HepG2 (cell line): ENCODE measurements around the gene APBB2. TPM values are rescaled to one million over a fixed set of nuclear protein-coding genes. Genes with fewer than 3 reads are reported as not detected.

Source experiments
- FOXA1 ChIP-seq, 2 experiments: fragments of 450-650 bp in 1 of 2; sonication (generic) in 1 of 2; formaldehyde crosslinking in 1 of 2; IDR thresholded peaks; 2 replicates each; pipeline versions ENCODE4 v1.4.0 to v1.6.1; 2016 to 2020; ENCODE audit warnings: missing genetic modification reagents in 1 of 2
- FOXP1 ChIP-seq, 2 experiments: fragments of 450-650 bp in 1 of 2; IDR thresholded peaks; 2 replicates each; pipeline ENCODE4 v1.6.1; 2017 to 2018; ENCODE audit warnings: antibody characterized with exemption in 1 of 2
- FOXP4 ChIP-seq: sonication (generic); formaldehyde crosslinking; IDR thresholded peaks from 2 replicates; pipeline ENCODE4 v1.4.0; 2020; ENCODE audit warnings: missing genetic modification reagents
- HNF1B ChIP-seq: sonication (generic); formaldehyde crosslinking; IDR thresholded peaks from 2 replicates; pipeline ENCODE4 v1.5.1; 2020; ENCODE audit warnings: mild to moderate bottlenecking, moderate library complexity, missing genetic modification reagents
- KAT8 ChIP-seq: IDR thresholded peaks from 2 replicates; pipeline ENCODE4 v1.6.1; 2016; ENCODE audit warnings: missing genetic modification reagents, missing compliant biosample characterization
- KDM6A ChIP-seq: IDR thresholded peaks from 2 replicates; pipeline ENCODE4 v1.6.1; 2016; ENCODE audit warnings: low read depth
- LCORL ChIP-seq, 2 experiments: fragments of 450-650 bp in 1 of 2; sonication (generic) in 1 of 2; formaldehyde crosslinking in 1 of 2; IDR thresholded peaks; 2 replicates each; pipeline versions ENCODE4 v1.5.0 to v1.6.1; 2017 to 2020; ENCODE audit warnings: antibody characterized with exemption in 1 of 2, missing genetic modification reagents in 1 of 2
- MIER2 ChIP-seq: IDR thresholded peaks from 2 replicates; pipeline ENCODE4 v1.6.1; 2016; ENCODE audit warnings: missing biosample characterization, missing genetic modification reagents
- MIXL1 ChIP-seq: IDR thresholded peaks from 2 replicates; pipeline ENCODE4 v1.6.1; 2016
- MYC ChIP-seq: sonication (generic); formaldehyde crosslinking; IDR thresholded peaks from 2 replicates; pipeline ENCODE4 v1.9.0; 2021; ENCODE audit warnings: missing genetic modification reagents, borderline replicate concordance
- NCOA2 ChIP-seq: sonication (generic); formaldehyde crosslinking; IDR thresholded peaks from 2 replicates; pipeline ENCODE4 v1.8.0; 2022; ENCODE audit warnings: inconsistent platforms
- RXRA ChIP-seq: sonication (generic); formaldehyde crosslinking; IDR thresholded peaks from 2 replicates; pipeline ENCODE4 v1.5.1; 2020; ENCODE audit warnings: missing genetic modification reagents
- TP53 ChIP-seq: sonication (generic); formaldehyde crosslinking; conservative IDR thresholded peaks from 2 replicates; pipeline ENCODE4 v1.4.0; 2020; ENCODE audit warnings: missing genetic modification reagents
- ZMAT3 ChIP-seq: sonication (generic); formaldehyde crosslinking; conservative IDR thresholded peaks from 2 replicates; pipeline ENCODE4 v1.7.0; 2021; ENCODE audit warnings: missing genetic modification reagents
- ZMYM3 ChIP-seq: sonication (generic); formaldehyde crosslinking; IDR thresholded peaks from 2 replicates; pipeline ENCODE4 v1.5.1; 2020; ENCODE audit warnings: mild to moderate bottlenecking, missing genetic modification reagents
- ZNF576 ChIP-seq: sonication (generic); formaldehyde crosslinking; IDR thresholded peaks from 2 replicates; pipeline ENCODE4 v1.4.0; 2020; ENCODE audit warnings: mild to moderate bottlenecking, missing genetic modification reagents
- ZNF792 ChIP-seq: IDR thresholded peaks from 2 replicates; pipeline ENCODE4 v1.6.1; 2016
- ZNF891 ChIP-seq: sonication (generic); formaldehyde crosslinking; IDR thresholded peaks from 2 replicates; pipeline ENCODE4 v1.5.0; 2020; ENCODE audit warnings: mild to moderate bottlenecking, missing genetic modification reagents
- polyA plus RNA-seq, 8 experiments: library from polyadenylated mRNA; depleted of rRNA in 3 of 8; stranded (reverse) in 7 of 8; unstranded in 1 of 8; fragments of >200 nt; fragmentation: Illumina TruSeq in 4 of 8; extraction: Trizol in 4 of 8; gene quantifications; 2 replicates each; pipeline versions ENCODE4 v1.2.1 to v1.2.3, GENCODE V29; 2011 to 2016; ENCODE audit warnings: low read depth in 4 of 8, missing spikeins in 1 of 8, mixed read lengths in 1 of 8; ENCODE audit not compliant: insufficient read depth in 1 of 8
- total RNA-seq, 5 experiments: library from RNA; depleted of rRNA; stranded (reverse); fragments of >200 nt; fragmentation: Illumina TruSeq; extraction: Trizol; gene quantifications; 2 replicates each; pipeline ENCODE4 v1.2.3, GENCODE V29; 2016; ENCODE audit warnings: low read depth in 1 of 5
- TF ChIP-seq, protein P1 (sequence below): sonication (generic); formaldehyde crosslinking; conservative IDR thresholded peaks from 2 replicates; pipeline ENCODE4 v1.5.0; 2020; ENCODE audit warnings: missing genetic modification reagents
- TF ChIP-seq, protein P2 (sequence below): sonication (generic); formaldehyde crosslinking; conservative IDR thresholded peaks from 2 replicates; pipeline ENCODE4 v1.4.0; 2020; ENCODE audit warnings: mild to moderate bottlenecking, missing genetic modification reagents, moderate library complexity
- TF ChIP-seq, protein P3 (sequence below): sonication (generic); formaldehyde crosslinking; IDR thresholded peaks from 2 replicates; pipeline ENCODE4 v1.8.1; 2023; ENCODE audit warnings: mild to moderate bottlenecking, inconsistent platforms, moderate library complexity, missing genetic modification reagents, borderline replicate concordance

APBB2 gene
- total and polyA plus RNA-seq, 2 of the 13 experiments (the other 11 are each of a cell fraction or from before 2014, with no cell fraction given), result 11.7 to 17.0 TPM

- TF ChIP-seq ZMAT3 (CRISPR knock-in tag) (no peak), MIER2 (0 out of 2 replicates have a peak, but pooled peaks have one; percentile 40), FOXP4 (CRISPR knock-in tag) (peak; percentile 82), NCOA2 (CRISPR knock-in tag) (0 out of 2 replicates have a peak, but pooled peaks have one; percentile 44), TP53 (CRISPR knock-in tag) (no peak), FOXA1 (IDR thresholded peaks at IDR 0.05) (no peak), FOXA1 (CRISPR knock-in tag; IDR thresholded peaks at IDR 0.05) (peak; percentile 82), ZMYM3 (CRISPR knock-in tag) (peak; percentile 27; the same call in 1 of the 2 replicates), RXRA (no peak), MYC (no peak), MIXL1 (CRISPR knock-in tag) (peak; percentile 77), LCORL (IDR thresholded peaks at IDR 0.05) (no peak), LCORL (CRISPR knock-in tag; IDR thresholded peaks at IDR 0.05) (peak; percentile 46; the same call in 1 of the 2 replicates), ZNF891 (no peak), KAT8 (peak; percentile 31; the same call in 1 of the 2 replicates), ZNF576 (CRISPR knock-in tag) (no peak), ZNF792 (CRISPR knock-in tag) (no peak), HNF1B (CRISPR knock-in tag) (no peak), KDM6A (CRISPR knock-in tag) (peak; percentile 65; the same call in 1 of the 2 replicates), FOXP1 (IDR thresholded peaks at IDR 0.05) (0 out of 2 replicates have a peak, but pooled peaks have one; percentile 18), FOXP1 (CRISPR knock-in tag; IDR thresholded peaks at IDR 0.05) (peak; percentile 85)
- TF ChIP-seq, protein P1, sequence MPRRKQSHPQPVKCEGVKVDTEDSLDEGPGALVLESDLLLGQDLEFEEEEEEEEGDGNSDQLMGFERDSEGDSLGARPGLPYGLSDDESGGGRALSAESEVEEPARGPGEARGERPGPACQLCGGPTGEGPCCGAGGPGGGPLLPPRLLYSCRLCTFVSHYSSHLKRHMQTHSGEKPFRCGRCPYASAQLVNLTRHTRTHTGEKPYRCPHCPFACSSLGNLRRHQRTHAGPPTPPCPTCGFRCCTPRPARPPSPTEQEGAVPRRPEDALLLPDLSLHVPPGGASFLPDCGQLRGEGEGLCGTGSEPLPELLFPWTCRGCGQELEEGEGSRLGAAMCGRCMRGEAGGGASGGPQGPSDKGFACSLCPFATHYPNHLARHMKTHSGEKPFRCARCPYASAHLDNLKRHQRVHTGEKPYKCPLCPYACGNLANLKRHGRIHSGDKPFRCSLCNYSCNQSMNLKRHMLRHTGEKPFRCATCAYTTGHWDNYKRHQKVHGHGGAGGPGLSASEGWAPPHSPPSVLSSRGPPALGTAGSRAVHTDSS (CRISPR knock-in tag), result no peak
- TF ChIP-seq, protein P2, sequence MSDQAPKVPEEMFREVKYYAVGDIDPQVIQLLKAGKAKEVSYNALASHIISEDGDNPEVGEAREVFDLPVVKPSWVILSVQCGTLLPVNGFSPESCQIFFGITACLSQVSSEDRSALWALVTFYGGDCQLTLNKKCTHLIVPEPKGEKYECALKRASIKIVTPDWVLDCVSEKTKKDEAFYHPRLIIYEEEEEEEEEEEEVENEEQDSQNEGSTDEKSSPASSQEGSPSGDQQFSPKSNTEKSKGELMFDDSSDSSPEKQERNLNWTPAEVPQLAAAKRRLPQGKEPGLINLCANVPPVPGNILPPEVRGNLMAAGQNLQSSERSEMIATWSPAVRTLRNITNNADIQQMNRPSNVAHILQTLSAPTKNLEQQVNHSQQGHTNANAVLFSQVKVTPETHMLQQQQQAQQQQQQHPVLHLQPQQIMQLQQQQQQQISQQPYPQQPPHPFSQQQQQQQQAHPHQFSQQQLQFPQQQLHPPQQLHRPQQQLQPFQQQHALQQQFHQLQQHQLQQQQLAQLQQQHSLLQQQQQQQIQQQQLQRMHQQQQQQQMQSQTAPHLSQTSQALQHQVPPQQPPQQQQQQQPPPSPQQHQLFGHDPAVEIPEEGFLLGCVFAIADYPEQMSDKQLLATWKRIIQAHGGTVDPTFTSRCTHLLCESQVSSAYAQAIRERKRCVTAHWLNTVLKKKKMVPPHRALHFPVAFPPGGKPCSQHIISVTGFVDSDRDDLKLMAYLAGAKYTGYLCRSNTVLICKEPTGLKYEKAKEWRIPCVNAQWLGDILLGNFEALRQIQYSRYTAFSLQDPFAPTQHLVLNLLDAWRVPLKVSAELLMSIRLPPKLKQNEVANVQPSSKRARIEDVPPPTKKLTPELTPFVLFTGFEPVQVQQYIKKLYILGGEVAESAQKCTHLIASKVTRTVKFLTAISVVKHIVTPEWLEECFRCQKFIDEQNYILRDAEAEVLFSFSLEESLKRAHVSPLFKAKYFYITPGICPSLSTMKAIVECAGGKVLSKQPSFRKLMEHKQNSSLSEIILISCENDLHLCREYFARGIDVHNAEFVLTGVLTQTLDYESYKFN (CRISPR knock-in tag), result peak; percentile 82
- TF ChIP-seq, protein P3, sequence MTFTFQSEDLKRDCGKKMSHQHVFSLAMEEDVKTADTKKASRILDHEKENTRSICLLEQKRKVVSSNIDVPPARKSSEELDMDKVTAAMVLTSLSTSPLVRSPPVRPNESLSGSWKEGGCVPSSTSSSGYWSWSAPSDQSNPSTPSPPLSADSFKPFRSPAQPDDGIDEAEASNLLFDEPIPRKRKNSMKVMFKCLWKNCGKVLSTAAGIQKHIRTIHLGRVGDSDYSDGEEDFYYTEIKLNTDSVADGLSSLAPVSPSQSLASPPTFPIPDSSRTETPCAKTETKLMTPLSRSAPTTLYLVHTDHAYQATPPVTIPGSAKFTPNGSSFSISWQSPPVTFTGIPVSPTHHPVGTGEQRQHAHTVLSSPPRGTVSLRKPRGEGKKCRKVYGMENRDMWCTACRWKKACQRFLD (CRISPR knock-in tag), result no peak
These were observed 136.7 kb downstream of the APBB2 start (continued) for GRCh38 chr4:41077628-41078027.
